SH-SY5Y (cell line): ENCODE measurements around the gene ZNF337.

Source experiments
- GATA2 ChIP-seq: IDR thresholded peaks from 2 replicates; pipeline ENCODE4 v1.6.1; 2011; ENCODE audit warnings: mild to moderate bottlenecking, low read depth, low read length
- GATA3 ChIP-seq: IDR thresholded peaks from 2 replicates; pipeline ENCODE4 v1.6.1; 2011; ENCODE audit warnings: low read depth, mild to moderate bottlenecking, low read length, moderate library complexity

DNA sequence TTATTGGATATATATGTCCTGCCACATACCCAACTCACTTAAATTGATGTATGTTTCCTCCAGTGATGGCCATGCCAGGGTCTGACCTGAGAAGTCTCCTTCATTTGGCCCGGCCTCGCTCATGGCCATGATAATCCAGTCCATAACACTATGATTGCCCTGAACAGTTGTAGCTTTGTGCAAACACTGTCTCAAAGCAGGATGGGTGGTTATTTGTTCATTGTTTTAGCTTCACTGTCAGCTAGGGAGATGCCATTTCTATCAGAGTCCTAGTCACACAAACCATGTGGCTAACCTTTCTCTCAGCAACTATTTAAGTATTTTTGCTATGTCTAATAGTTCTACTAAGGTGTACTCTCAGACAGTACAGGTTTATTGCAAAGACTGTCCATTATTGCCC lies 47.6 kb upstream of the ZNF337 start:
- TF ChIP-seq GATA2 = no peak
- no peak for TF ChIP-seq GATA3
